Stimulated activated CD4-positive, alpha-beta T cell treated with anti-CD3 and anti-CD28 coated beads, Interleukin-1b, Interleukin-23, amount 100 ng/mL, for 24 hours (primary cell): ENCODE results near the gene ATP6V0E2.

Experiments
- DNase-seq, 4 experiments: peaks; one replicate each; pipeline ENCODE4 v3.0.0-alpha.2; 2020; ENCODE audit warnings: low read depth in 4 of 4, low spot score in 1 of 4

The ATP6V0E2 gene

DNA sequence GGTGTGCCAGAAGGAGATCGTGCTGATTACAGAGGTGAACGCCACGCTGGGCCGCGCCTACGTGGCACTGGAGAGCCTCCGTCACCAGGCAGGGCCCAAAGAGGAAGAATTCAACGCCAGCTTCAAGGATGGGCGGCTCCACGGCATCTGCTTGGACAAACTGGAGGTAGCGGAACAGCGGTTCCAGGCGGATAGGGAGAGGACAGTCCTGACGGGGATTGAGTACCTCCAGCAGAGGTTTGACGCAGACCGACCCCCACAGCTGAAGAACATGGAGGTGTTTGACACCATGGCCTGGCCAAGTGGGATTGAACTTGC is 12.1 kb upstream of the ATP6V0E2 start:
- no peak for DNase-seq

DNA sequence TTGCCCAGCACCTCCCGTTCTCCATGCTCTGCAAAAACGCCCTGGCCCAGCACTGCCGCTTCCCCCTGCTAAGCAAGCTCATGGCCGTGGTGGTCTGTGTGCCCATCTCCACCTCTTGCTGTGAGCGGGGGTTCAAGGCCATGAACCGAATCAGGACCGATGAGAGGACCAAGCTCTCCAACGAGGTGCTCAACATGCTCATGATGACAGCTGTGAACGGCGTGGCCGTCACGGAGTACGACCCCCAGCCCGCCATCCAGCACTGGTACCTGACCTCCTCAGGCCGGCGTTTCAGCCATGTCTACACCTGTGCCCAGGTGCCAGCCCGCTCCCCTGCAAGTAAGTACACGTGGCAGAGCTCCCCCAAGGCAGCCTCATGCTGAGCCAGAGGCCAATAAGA is 11.6 kb upstream of the ATP6V0E2 start:
- no peak for DNase-seq

DNA sequence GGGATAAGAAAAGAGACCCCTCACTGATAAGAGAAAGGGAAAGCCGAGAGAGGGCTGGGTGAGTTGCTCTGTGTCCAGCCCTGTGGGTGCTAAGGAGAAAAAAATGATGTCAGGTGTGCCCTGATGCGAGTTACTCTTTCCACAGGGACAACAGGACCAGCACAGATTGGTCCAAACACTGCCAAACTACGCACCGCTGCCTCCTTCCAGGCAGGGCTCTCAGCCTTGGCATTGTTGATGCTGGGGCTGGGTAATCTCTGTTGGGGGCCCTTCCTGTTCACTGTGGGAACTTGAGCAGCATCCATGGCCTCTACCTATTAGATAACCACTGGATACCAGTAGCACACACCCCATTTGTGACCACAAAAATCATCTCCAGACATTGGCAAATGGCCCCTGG is 10.3 kb upstream of the ATP6V0E2 start:
- no peak for DNase-seq

GRCh38 chr7:149864023-149864422 is 9.7 kb upstream of the ATP6V0E2 start:
- DNase-seq = no peak

DNA sequence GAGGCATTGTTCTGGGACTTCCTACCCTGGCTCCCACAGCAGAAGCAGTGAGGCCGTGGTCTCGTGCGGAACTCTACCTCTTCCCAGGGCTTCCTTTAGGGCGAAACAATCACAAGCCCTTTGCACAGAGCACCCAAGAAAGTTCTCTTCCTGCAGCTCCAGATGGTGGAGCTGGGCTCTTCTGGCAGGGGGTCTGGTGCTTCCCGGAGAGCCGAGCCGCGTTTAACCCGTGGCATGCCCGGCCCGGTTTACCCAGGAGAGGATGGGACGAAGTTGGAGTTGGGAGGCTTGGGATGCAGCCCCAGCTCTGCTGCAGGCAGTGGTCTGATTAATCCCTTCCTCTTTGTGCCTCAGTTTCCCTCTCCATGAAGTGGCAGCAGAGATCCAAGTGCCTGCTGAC is 9.0 kb upstream of the ATP6V0E2 start:
- DNase-seq = no peak

DNA sequence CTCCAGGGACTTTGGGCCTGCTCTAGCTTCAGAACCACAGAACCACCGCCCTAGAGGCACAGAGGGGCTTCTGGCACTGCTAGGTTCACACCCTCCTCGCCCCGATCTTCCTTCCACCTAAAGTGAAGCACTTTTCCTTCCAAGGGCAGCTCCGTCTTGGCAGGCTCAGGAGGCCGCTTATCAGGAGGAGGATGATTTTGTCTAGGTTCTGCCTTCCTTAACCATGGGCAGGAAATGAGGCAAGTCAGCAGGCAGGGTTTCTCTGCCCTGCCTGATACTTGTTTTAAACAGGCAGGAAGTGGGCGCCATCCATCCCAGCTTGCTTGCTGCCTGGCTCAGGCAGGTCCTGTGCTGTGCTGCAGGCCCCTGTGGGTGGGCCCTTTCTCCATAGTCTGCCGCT is 8.3 kb upstream of the ATP6V0E2 start:
- DNase-seq = no peak

GRCh38 chr7:149866139-149866778 is 7.5 kb upstream of the ATP6V0E2 start:
- no peak for DNase-seq

GRCh38 chr7:149866779-149867447 is 6.9 kb upstream of the ATP6V0E2 start:
- no peak for DNase-seq

DNA sequence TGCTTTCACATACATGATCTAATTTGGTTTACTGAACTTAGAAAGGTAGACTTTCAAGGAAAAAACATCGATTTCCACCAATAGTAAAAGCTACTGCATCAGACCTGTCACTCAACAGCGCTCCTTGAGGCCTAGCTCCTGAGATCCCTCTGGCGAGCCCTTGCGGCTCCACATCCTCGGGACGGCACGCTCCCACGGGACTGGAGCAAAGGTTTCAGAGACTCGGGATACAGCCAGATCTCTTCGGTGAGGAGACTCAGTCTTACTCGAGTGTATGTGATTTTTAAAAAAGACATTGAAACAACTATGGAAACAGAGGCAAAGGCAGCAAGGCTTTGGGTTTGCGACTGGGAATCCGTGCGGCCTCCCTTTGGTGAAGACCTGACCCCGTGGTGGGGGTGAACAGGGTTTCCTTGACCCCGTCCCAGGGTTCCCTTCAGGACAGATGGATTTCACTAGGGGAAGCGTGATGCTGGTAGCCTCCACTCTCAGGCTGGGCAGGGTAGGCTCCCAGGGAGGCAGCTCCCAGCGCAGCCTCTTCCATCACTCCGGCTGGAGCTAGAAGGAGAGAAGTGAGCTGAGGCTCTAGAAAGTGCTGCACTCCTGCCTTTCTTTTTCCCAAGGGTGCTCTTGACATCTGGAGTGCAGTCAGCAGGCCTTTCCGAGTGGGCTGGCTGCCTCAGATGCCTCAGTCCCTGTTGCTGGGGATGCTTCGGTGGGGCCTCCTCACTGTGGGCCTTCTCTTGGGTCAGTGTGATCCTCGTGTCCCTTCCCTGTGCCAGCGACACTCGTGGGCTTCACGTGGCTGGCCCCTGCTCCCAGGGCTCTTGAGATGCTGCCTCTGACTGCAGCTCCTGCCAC is 5.8 kb upstream of the ATP6V0E2 start:
- DNase-seq = no peak

GRCh38 chr7:149868623-149869290 is 5.0 kb upstream of the ATP6V0E2 start:
- no peak for DNase-seq

GRCh38 chr7:149869291-149869650 is 4.5 kb upstream of the ATP6V0E2 start:
- no peak for DNase-seq

- no peak for DNase-seq
These were observed 3.9 kb upstream of the ATP6V0E2 start for GRCh38 chr7:149869867-149870266.

- no peak for DNase-seq
These were observed 3.5 kb upstream of the ATP6V0E2 start for GRCh38 chr7:149870274-149870673.

GRCh38 chr7:149870701-149871483 is 2.9 kb upstream of the ATP6V0E2 start:
- DNase-seq = no peak

GRCh38 chr7:149871576-149871975 is 2.2 kb upstream of the ATP6V0E2 start:
- no peak for DNase-seq

GRCh38 chr7:149872419-149873073 is 1.2 kb upstream of the ATP6V0E2 start:
- DNase-seq = no peak

DNA sequence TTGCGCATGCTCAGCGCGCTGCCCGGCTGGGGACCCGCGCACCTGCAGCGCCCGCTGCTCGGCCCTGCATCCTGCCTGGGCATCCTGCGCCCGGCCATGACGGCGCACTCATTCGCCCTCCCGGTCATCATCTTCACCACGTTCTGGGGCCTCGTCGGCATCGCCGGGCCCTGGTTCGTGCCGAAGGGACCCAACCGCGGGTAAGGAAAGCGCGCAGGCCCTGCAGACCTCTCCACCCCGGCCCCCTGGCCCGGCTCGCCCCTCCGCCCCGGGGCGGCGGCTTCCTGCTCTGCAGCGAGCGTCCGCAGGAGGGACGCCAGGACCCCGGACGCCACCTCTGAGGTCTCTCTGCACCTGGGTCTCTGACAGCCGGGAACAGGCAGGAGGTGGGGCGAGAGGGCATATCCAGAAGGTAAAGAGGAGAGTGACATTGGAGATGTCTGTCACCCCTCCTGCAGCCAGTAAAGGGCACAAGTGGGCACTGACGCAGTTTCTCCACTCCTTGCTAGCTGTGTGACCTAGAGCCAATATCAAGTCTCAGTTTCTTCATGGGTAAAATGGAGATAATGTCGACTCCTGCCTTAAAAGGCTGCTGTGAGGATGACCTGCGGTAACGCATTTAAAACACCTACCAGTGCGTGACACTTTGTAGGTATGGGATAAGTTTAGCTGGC is 338 bp downstream of the ATP6V0E2 start:
- DNase-seq = no peak

DNA sequence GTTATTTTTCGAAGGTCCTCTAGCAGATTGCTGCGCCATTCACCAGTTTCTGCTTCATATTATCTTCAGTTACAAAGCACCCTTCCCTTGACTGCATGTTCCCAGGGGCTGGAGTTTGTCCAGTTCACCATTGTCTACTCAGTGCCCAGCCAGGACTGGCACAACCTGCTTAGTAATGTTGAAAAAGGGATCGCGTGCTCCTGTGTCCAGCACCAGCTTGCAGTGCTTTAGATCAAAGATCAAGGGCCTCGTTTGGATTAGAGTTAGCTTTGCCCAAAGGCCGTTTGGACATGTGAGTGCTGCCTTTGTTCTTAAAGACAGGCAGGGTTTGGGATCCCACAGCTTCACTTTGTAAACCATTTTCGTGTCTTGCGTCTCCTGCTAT is 867 bp downstream of the ATP6V0E2 start:
- no peak for DNase-seq

- DNase-seq = no peak
These were observed 1.6 kb downstream of the ATP6V0E2 start for GRCh38 chr7:149875396-149875795.

GRCh38 chr7:149877890-149878522 is 4.2 kb downstream of the ATP6V0E2 start:
- DNase-seq = no peak
